Keratinocyte (primary cell): Measurements from ENCODE around the gene ASIC5. TPM values are rescaled to one million over a fixed set of nuclear protein-coding genes. Genes with fewer than 3 reads are reported as not detected.
"Not testable (repeated sequence)": the region's sequence is repeated elsewhere in the genome, so short reads cannot be mapped to it uniquely, and the experiment has no call there.

Source experiments
- DNase-seq: peaks from one replicate; pipeline ENCODE4 v3.0.0-alpha.2; 2011; ENCODE audit warnings: low read depth, missing footprints, low spot score
- FAIRE-seq: peaks from 2 replicates; lab custom pipeline; 2011; peaks lifted over from hg19 to GRCh38; lab: Jason Lieb, UNC
- H2AFZ ChIP-seq: 2 replicates; pipeline ENCODE4 v1.6.0; 2012; ENCODE audit warnings: low read length, control low read depth, inconsistent platforms; ENCODE audit not compliant: control insufficient read depth
- H3K27ac ChIP-seq: 2 replicates; pipeline ENCODE4 v1.5.1; 2011; ENCODE audit warnings: low read length; ENCODE audit not compliant: control insufficient read depth, insufficient read depth
- H3K27me3 ChIP-seq: 3 replicates; pipeline ENCODE4 v1.6.0; 2011; ENCODE audit warnings: low read length; ENCODE audit not compliant: control insufficient read depth, insufficient read depth; ENCODE audit errors: extremely low read depth
- H3K36me3 ChIP-seq, 2 experiments: 2 replicates in 1 of 2; 3 replicates in 1 of 2; pipeline ENCODE4 v1.5.1; 2011; ENCODE audit warnings: low read length in 2 of 2, mild to moderate bottlenecking in 1 of 2; ENCODE audit not compliant: control insufficient read depth in 2 of 2, insufficient read depth in 2 of 2; ENCODE audit errors: extremely low read depth in 1 of 2
- H3K4me1 ChIP-seq: 3 replicates; pipeline ENCODE4 v1.5.1; 2011; ENCODE audit warnings: low read length; ENCODE audit not compliant: control insufficient read depth, insufficient read depth; ENCODE audit errors: extremely low read depth
- H3K4me2 ChIP-seq: 3 replicates; pipeline ENCODE4 v1.6.0; 2011; ENCODE audit warnings: low read depth, low read length; ENCODE audit not compliant: control insufficient read depth, insufficient read depth; ENCODE audit errors: extremely low read depth
- H3K4me3 ChIP-seq, 3 experiments: fragments of 200-600 bp in 1 of 3; sonication (generic) in 1 of 3; 2 replicates in 2 of 3; 3 replicates in 1 of 3; pipeline ENCODE4 v1.5.1; 2011 to 2016; ENCODE audit warnings: low read length in 3 of 3, mild to moderate bottlenecking in 3 of 3, control low read depth in 2 of 3, inconsistent platforms in 1 of 3, low read depth in 1 of 3, mixed read lengths in 1 of 3, mixed run types in 1 of 3, moderate library complexity in 1 of 3; ENCODE audit not compliant: control insufficient read depth in 2 of 3, insufficient read depth in 2 of 3; ENCODE audit errors: extremely low read depth in 1 of 3
- H3K79me2 ChIP-seq: 2 replicates; pipeline ENCODE4 v1.6.0; 2012; ENCODE audit warnings: low read length; ENCODE audit not compliant: control insufficient read depth, insufficient read depth
- H3K9ac ChIP-seq: 3 replicates; pipeline ENCODE4 v1.6.0; 2011; ENCODE audit warnings: low read length; ENCODE audit not compliant: control insufficient read depth, insufficient read depth; ENCODE audit errors: extremely low read depth
- H3K9me1 ChIP-seq: 3 replicates; pipeline ENCODE4 v1.6.0; 2011; ENCODE audit warnings: low read length; ENCODE audit not compliant: control insufficient read depth, insufficient read depth; ENCODE audit errors: extremely low read depth
- H3K9me3 ChIP-seq: 2 replicates; pipeline ENCODE4 v1.5.1; 2012; ENCODE audit warnings: low read depth, low read length; ENCODE audit not compliant: control insufficient read depth
- H4K20me1 ChIP-seq: 3 replicates; pipeline ENCODE4 v1.6.0; 2011; ENCODE audit warnings: low read length; ENCODE audit not compliant: control insufficient read depth, insufficient read depth; ENCODE audit errors: extremely low read depth
- EZH2 ChIP-seq: IDR thresholded peaks from one replicate; pipeline ENCODE4 v1.6.1; 2012; ENCODE audit warnings: inconsistent platforms, mild to moderate bottlenecking, low read length, moderate library complexity
- dilution Hi-C: fragments of 300-500 bp; cut with MboI; formaldehyde crosslinking; loops from one replicate; pipeline ENCODE4 v1.7.0; 2020; ENCODE audit warnings: low sequenced_read_pairs; ENCODE audit not compliant: extremely low pct_ligation_motif_present
- polyA plus RNA-seq, 5 experiments: library from polyadenylated mRNA; depleted of rRNA in 3 of 5; stranded (reverse) in 3 of 5; stranded (forward) in 1 of 5; unstranded in 1 of 5; fragments of >200 nt; gene quantifications; 1 replicate in 1 of 5; 2 replicates in 3 of 5; 3 replicates in 1 of 5; pipeline versions ENCODE4 v1.2.1 to v1.2.3, GENCODE V29; 2011 to 2012; ENCODE audit warnings: missing spikeins in 2 of 5, low read depth in 1 of 5, low replicate concordance in 1 of 5
- TF ChIP-seq, protein P1 (sequence below), 3 experiments: IDR thresholded peaks in 1 of 3; conservative IDR thresholded peaks in 1 of 3; optimal IDR thresholded peaks in 1 of 3; 2 replicates in 2 of 3; 3 replicates in 1 of 3; pipeline versions ENCODE3 to v1.5.1; 2011; ENCODE audit warnings: low read length in 3 of 3, mild to moderate bottlenecking in 3 of 3, moderate library complexity in 2 of 3, control low read depth in 1 of 3, inconsistent platforms in 1 of 3; ENCODE audit not compliant: insufficient read depth in 2 of 3; ENCODE audit errors: extremely low read depth in 1 of 3

Gene ASIC5
- polyA plus RNA-seq, 1 donor (not counting 4 experiments of a cell fraction or from before 2014, with no cell fraction given): not detected

DNA sequence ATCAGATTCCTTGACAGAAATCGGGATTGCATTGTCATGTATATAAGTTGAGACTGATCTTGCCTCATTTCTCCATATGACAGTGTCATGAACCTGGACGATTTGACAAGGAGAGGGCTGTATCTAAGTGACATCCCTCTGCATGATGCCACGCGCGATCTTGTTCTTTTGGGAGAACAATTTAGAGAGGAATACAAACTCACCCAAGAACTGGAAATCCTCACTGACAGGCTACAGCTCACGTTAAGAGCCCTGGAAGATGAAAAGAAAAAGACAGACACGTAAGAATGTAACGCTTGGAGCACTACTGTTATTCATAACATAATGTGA lies 66.3 kb downstream of the ASIC5 start:
- H2AFZ ChIP-seq: no peak overlapping the region
- no peak overlapping the region for H3K4me3 ChIP-seq
- no peaks in the 10 kb centered on the region for H3K4me1 ChIP-seq
- H3K79me2 ChIP-seq: no peaks in the 10 kb centered on the region
- no peak overlapping the region for H3K9ac ChIP-seq
- no peak for DNase-seq
- no peak overlapping the region for H3K27ac ChIP-seq
- no peaks in the 10 kb centered on the region for H4K20me1 ChIP-seq
- no peaks in the 10 kb centered on the region for H3K27me3 ChIP-seq
- no peak for FAIRE-seq
- H3K9me1 ChIP-seq: no peaks in the 10 kb centered on the region
- no peaks in the 10 kb centered on the region for H3K36me3 ChIP-seq
- no peaks in the 10 kb centered on the region for H3K9me3 ChIP-seq
- no peak overlapping the region for H3K4me2 ChIP-seq
- TF ChIP-seq, protein P1, sequence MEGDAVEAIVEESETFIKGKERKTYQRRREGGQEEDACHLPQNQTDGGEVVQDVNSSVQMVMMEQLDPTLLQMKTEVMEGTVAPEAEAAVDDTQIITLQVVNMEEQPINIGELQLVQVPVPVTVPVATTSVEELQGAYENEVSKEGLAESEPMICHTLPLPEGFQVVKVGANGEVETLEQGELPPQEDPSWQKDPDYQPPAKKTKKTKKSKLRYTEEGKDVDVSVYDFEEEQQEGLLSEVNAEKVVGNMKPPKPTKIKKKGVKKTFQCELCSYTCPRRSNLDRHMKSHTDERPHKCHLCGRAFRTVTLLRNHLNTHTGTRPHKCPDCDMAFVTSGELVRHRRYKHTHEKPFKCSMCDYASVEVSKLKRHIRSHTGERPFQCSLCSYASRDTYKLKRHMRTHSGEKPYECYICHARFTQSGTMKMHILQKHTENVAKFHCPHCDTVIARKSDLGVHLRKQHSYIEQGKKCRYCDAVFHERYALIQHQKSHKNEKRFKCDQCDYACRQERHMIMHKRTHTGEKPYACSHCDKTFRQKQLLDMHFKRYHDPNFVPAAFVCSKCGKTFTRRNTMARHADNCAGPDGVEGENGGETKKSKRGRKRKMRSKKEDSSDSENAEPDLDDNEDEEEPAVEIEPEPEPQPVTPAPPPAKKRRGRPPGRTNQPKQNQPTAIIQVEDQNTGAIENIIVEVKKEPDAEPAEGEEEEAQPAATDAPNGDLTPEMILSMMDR (optimal IDR thresholded peaks at IDR 0.05 in 1 of 3, IDR thresholded peaks at IDR 0.05 in 1 of 3, conservative IDR thresholded peaks at IDR 0.05 in 1 of 3; ENCODE audit: extremely low read depth in 1 of 3, insufficient read depth in 2 of 3, low read length in 3 of 3): no peak
- TF ChIP-seq EZH2: no peak
- dilution Hi-C loops: no loop called here

DNA sequence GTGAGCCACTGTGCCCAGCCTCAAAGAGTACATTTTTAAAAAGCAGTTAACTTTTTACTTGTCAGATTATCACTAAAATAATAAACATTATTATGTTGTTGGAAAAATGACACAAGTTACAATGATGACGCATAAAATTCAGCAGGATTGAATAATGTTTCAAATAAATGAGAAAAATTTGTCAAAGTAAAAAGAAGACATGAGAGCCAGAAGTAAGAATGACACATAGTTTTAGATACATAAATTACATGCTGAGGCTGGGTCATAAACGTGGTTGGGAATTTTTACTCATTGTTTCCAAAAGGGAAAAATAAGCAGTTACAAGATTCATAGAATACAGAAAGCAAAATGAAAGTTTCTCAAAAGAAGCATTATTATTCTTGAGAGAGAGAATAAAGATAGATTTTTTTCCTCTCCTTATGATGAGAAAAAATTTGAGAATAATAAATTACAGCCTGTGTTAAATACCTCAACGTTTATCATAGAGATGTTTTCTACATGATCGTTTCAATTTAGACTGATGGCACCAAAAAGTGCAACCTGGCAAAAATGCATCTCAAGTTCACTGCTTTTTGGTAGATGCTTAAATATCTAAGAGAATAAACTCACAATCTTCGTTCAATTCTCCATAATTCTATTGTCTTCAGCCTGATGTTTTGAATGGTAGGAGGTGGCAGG lies 66.8 kb downstream of the ASIC5 start:
- Histone ChIP-seq H3K27ac (no peak overlapping the region), H3K4me1 (no peaks in the 10 kb centered on the region), H4K20me1 (no peaks in the 10 kb centered on the region), H3K4me2 (no peak overlapping the region), H3K9me3 (no peaks in the 10 kb centered on the region), H3K36me3 (no peaks in the 10 kb centered on the region), H2AFZ (no peak overlapping the region), H3K27me3 (no peaks in the 10 kb centered on the region), H3K9ac (no peak overlapping the region), H3K4me3 (no peak overlapping the region), H3K9me1 (no peaks in the 10 kb centered on the region), H3K79me2 (no peaks in the 10 kb centered on the region)
- TF ChIP-seq EZH2: no peak
- TF ChIP-seq, protein P1 (optimal IDR thresholded peaks at IDR 0.05 in 1 of 3, IDR thresholded peaks at IDR 0.05 in 1 of 3, conservative IDR thresholded peaks at IDR 0.05 in 1 of 3; ENCODE audit: extremely low read depth in 1 of 3, insufficient read depth in 2 of 3, low read length in 3 of 3): no peak
- DNase-seq: no peak
- dilution Hi-C loops: no loop called here
- no peak for FAIRE-seq

DNA sequence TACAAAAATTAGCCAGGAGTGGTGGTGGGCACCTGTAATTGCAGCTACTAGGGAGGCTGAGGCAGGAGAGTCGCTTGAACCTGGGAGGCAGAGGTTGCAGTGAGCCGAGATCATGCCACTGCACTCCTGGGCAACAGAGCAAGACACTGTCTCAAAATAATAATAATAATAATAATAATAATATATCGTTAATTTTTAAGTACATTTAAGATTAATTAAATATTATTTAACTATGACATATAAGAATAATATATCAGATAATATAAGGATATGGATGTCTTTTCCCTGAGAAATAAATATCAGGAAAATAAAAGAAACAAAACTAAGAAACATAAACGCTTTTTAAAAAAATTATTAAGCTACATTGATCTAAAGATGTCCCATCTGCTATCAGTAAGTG lies 68.5 kb downstream of the ASIC5 start:
- H3K79me2 ChIP-seq, H3K9me3 ChIP-seq, H3K27ac ChIP-seq, H3K4me3 ChIP-seq, DNase-seq, H3K36me3 ChIP-seq, H3K9ac ChIP-seq, H4K20me1 ChIP-seq, H3K4me1 ChIP-seq, dilution Hi-C loops, H3K9me1 ChIP-seq, H2AFZ ChIP-seq, H3K4me2 ChIP-seq, H3K27me3 ChIP-seq, FAIRE-seq: not testable (repeated sequence)
